AG20443 (cell line): ENCODE results near the gene TSC2.

Experiments used
- DNase-seq: peaks from one replicate; pipeline ENCODE4 v3.0.0; 2012; ENCODE audit warnings: low spot score, mixed read lengths

TSC2 gene

DNA sequence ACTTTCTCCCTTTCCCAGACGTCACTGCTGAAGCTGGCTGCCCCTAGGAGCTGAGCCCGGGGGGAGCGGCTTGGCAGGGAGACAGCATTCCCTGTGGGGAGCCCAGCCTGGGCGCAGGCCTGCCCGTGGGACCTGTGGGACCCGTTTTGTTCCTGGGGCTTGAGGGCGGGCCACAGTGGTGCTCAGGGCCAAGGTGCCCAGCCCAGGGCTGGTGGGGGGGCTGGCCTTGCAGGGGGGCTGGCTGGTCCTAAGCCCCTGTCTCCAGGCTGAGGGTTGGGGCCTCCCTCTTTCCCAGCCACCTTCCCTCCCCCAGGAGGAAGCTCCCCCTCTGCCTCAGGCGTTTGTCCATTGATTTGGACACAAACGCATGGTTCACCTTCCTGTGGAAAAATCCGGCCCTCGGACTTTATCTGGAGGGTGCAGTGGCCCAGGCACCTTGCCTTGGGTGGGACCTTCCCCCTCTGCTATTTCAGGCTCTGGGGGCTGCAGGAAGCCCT is 16.7 kb upstream of the TSC2 start:
- DNase-seq, result no peak

DNA sequence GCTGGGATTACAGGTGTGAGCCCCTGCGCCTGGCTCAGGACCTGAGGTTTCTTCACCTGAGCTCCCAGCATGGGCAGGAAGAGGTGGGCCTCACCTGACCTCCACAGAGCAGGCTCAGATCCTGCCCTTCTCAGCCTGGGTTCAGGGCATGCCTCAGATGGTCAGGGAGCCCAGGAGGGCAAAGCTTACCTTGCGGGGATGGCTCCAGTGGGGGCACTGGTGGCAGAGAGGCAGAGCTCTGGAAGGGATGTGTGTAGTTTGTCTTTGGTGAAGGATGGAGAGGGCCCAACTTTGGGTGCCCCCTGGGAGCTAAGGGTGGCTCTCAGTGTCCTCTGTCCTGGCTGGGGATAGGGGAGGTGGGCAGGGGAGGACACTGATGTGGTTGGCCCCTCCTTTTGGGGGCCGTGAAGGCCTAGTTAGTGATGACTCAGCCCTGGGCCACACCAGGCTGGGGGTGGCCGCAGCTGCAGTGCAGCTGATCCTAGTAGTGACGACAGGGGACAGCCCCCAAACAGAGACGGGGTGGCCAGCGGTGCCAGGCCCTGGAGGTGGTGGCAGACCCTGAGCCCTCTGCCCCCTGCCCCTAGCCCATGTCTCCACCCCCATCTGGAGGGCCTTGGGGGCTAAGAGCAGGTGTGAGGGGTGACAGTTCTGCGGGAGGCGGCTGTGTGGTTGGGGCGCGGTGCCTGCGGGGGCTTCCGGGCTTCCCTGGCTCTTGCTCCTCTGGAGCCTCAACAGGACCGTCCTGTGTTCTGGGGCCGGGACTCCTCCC is 15.3 kb upstream of the TSC2 start:
- DNase-seq, result peak; percentile 58

DNA sequence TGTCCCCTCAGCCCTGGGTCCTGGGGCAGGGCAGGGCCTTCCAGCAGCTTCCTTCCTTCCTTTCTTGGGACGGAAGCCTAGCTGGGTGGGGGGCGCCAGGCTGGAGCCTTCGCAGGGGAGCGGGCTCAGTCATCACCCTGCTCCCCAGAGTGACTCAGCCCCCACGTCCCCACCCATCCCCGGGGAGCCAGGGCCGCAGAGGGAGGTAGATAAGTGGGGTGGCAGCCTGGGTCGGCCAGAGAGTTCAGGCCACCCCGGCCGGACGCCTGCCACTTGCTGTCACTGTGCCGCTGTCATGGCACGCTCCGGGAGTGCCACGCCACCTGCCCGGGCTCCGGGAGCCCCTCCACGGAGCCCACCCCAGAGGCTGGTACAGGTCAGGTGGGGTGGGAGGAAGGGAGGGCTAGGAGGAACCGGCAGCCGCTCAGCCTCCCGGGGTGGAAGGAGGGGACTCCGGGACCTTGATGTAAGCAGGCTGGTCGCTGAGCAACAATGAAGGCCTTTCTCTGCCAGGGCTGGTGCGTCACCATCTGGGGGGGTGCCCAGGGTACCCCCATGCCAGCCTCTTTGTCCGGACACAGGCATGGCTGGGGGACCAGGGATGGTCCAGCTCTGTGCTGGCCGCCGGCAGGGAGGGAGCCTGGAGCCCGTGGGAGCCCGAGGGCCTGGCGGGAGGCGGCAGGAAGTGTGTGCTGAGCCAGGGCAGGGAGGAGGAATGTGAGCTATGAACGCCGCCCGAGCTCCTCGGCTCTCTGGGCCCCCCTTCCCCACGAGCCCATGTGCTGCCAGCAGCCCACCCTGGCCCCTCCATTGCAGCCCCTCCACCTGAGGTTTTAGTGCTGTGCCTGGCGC is 14.5 kb upstream of the TSC2 start:
- peak; percentile 79 for DNase-seq

DNA sequence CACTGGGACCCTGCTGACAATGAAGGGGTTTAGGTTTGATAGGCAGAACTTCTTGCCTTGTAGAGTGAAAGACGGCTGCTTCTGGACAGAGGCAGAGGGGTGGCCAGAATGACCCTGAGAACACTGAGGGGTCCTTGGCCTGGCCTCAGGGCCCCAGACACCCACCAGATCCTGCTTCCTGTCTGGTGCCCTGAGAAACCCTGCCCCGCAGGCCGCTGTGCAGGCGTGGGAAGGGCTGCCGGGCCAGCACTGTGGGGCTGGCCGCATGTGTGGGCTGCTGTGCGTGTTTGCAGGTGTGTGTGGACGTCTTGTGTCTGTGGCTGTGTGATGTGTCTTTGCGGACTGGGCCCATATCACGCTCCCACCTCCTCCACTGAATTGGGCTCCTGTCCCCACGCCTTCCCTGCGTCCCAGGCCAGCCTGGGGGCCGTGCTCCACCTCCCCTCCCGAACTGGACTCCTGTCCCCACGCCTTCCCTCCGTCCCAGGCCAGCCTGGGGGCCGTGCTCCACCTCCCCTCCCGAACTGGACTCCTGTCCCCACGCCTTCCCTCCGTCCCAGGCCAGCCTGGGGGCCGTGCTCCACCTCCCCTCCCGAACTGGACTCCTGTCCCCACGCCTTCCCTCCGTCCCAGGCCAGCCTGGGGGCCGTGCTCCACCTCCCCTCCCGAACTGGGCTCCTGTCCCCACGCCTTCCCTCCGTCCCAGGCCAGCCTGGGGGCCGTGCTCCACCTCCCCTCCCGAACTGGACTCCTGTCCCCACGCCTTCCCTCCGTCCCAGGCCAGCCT is 13.7 kb upstream of the TSC2 start:
- peak; percentile 36 for DNase-seq

DNA sequence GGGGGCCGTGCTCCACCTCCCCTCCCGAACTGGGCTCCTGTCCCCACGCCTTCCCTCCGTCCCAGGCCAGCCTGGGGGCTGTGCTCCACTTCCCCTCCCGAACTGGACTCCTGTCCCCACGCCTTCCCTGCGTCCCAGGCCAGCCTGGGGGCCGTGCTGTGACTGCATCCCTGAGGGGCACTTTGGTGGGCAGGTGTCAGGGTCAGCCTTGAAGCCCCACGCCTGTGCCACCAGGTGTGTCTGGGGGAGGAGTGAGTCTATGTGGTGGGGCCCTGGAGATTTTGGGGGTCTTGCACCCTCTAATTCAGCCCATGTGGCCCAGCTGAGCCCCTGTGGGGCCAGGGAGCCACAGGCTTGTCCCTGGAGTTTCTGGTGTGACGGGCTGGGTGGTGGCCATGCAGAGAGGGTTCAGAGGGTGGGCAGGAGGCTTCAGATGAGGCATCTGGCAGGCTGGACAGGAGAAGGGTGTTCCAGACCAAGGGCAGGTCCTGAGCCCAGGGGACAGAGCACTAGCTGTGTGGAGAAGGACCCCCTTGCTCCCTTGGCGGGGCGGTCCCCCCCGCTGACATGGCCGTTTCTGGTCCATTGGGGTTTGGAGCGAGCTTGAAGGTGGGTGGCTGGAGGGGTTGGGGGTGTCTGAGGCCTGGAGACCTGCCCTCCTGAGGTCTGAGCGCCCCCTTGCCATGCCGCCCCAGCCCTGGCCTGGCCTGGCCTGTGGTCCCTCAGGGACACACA is 12.9 kb upstream of the TSC2 start:
- no peak for DNase-seq

DNA sequence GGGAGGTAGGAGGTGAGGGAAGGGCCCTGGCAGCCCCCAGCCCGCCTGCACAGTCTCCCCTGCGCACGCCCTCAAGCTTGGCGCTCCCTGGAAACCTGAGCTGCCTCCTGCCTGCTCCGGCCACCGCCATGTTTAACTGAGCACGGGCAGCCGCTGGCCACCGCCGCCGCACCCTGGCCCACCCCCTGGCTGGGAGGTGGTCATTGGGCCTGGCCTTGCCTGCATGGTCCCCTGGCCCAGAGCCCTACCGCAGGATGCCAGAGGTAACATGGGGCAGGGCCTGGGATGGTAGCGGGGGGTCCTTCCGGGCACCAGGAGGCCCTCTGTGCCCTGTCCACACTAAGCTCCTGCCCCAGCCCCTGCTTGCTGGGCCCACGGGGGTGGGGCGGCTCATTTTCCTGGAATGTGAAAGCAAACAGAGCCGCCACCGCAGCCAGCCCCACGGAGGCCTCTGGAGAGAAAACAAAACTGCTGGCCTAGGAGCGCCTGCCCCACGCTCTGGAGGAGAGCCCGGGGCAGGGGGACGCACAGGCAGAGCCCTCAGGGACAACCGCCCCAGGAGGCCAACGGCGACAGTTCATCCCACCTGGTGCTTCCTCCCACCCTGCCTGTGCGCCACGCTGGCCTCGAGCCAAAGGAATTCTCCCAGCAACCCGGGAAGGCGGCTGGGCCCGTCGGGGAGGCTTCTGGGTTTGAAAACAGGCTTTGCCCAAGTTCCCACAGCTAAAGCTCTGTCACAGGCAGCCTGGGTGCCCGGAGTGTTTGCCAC is 12.2 kb upstream of the TSC2 start:
- DNase-seq, result peak; percentile 88

DNA sequence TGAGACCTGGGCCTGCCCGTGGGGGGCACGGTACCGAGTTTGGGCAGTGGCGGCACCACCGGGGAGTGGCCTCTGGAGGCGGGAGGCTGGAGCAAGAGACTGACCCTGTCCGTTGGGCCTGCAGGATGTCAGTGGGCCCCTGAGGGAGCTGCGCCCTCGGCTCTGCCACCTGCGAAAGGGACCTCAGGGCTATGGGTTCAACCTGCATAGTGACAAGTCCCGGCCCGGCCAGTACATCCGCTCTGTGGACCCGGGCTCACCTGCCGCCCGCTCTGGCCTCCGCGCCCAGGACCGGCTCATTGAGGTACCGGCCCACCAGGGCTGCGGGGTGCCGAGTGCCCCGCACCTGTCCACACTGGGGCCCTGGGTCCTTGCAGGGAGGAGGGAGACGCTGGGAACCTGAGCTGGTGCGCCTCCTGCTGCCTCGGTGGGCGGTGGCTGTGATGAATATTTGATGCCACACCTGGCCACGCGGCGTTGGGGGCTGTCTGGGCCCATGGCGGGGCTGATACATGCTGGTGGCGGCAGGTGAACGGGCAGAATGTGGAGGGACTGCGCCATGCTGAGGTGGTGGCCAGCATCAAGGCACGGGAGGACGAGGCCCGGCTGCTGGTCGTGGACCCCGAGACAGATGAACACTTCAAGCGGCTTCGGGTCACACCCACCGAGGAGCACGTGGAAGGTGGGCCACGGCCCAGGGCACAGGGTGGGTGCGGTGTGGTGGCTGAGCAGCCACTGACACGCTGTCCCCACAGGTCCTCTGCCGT is 11.4 kb upstream of the TSC2 start:
- no peak for DNase-seq

DNA sequence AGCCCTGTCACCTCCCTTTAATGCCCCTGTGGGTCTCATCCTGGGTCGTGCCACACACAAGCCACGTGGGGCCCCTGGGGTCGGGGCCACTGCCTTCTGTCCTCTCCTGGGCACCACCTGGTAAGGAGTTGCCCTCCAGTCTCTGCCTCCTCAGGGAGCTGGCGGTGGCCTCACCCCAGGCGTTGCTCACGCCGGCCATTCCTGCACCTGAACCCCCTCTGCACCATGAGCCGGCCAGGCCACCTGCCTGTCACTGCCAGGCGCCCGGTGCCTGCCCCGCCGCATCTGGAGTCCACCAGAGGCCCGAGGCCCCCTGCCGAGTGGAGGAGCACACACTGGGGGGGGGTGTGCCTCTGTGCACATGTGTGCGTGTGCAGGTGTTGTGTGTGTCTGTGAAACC is 10.7 kb upstream of the TSC2 start:
- no peak for DNase-seq

DNA sequence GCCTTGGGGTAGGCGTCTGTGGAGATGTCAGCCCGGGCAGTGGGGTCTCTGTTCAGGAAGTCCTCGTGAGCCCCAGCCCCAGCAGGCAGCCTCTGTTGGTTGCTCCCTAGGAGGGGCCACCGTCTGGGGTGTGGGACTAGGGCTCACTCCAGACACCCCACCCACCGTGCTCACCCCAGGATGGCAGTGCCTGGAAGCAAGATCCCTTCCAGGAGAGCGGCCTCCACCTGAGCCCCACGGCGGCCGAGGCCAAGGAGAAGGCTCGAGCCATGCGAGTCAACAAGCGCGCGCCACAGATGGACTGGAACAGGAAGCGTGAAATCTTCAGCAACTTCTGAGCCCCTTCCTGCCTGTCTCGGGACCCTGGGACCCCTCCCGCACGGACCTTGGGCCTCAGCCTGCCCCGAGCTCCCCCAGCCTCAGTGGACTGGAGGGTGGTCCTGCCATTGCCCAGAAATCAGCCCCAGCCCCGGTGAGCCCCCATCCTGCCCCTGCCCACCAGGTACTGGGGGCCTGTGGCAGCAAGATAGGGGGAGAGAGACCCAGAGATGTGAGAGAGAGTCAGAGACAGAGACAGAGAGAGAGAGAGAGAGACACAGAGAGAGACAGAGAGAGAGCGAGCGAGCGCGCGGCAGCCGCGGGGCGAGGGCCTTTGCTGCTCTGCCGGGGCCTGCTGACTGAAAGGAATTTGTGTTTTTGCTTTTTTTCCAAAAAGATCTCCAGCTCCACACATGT is 10.0 kb upstream of the TSC2 start:
- no peak for DNase-seq

DNA sequence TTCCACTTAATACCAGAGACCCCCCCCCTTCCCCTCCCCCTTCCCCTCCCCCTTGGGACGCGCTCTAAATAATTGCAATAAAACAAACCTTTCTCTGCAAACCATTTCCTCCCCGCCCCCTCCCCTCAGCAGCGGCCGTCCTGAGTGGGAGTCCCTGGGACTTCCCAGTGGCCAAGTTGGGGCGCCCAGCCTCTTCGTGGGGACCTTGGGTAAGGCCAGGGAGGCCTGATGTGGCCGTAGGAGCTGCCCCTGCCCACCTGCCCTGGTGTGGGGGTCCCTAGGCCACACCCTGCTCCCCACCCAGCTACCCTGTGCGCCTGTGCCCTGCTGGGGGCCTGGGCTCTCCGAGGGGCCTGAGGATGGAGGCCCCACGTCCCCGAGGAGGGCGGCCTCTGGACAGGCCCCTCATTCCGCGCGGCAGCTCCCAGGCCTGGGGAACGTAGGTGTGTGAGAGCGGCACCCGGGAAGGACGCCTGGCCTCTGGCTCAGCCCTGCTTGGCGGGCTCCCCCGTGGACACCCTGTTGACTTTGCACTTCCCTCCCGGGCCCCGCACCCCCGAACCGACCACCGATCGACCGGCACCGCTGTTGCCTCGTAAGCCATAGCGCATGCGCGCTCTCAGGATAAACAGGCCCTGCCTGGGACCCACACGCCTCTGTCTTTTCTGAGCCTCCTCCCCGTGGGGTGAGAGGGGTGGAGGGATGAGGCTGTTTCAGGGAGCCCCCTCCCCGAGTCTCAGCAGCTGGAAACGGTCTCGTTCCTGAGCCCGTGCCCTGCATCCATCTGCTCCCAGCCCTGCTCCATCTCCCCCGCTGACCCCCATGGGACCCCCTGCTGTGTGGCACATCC is 9.2 kb upstream of the TSC2 start:
- DNase-seq, result no peak

DNA sequence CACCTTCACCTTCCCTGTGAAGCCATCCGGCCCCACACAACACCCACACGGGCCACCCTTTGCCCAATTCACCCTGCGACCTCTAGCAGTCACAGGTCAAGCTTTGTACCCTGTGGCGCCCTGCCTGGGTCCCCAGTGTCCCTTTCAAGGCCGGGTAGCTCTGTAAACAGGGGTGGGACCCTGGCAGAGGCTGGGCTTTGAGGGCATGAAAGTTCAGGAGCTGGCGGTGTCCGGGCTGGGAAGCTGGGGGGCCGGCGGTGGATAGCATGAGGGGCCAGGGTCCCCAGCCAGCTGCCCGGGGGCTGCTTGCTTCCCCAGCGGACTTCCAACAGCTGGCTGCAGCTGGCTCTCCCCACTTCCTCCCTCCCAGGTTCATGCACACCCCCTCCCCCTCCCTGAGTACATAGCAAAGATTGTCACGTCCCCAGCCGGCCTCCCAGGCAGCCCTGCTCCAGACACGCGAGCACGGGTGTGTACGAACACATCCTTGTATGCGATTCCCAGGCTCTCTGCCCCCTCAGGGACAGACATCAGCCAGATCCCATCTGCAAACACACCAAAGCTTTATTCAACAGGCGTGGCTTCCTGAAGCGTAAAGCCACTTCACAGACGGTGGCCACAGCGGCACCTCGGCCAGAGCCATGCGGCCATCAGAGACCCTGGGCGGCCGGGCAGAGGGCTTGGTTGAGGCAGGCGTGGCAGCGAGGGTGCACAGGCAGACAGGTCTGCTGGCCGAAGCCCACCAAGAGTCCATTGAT is 8.3 kb upstream of the TSC2 start:
- DNase-seq, result peak; percentile 87

DNA sequence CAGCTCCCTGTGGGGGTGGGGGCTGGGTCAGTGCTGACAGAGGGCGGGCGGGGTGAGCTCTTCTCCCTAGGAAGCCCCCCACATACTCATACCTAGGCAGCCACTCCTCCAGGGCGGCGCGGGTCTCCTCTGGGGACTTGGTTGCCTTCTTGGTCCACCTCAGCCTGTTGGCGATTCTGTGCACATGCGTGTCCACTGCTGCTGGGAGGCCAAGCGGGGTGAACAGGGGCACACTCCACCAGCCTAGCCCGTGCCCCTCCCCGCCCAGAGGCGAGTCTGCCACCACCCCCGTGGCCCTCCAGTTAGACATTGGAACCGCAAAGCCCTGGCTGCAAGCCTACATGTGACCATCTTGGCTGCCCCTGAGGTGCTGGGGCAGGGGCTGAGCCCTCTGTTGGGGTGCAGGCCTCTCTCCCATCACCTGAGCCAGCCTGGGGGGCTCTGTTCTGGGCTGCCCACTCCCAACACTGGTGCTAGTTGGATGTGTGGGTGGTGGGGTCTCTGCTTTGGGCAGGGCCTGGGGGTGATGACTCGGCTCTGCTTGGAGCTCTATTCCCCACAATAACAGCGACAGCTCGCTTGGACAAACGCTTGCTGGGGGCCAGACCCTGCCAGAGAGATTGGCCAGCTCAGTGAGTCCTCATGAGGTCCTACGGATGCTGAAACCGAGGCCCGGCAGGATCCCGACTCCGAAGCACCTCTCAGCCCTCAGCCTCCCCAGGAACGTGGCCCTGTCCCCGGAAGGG is 7.6 kb upstream of the TSC2 start:
- no peak for DNase-seq

DNA sequence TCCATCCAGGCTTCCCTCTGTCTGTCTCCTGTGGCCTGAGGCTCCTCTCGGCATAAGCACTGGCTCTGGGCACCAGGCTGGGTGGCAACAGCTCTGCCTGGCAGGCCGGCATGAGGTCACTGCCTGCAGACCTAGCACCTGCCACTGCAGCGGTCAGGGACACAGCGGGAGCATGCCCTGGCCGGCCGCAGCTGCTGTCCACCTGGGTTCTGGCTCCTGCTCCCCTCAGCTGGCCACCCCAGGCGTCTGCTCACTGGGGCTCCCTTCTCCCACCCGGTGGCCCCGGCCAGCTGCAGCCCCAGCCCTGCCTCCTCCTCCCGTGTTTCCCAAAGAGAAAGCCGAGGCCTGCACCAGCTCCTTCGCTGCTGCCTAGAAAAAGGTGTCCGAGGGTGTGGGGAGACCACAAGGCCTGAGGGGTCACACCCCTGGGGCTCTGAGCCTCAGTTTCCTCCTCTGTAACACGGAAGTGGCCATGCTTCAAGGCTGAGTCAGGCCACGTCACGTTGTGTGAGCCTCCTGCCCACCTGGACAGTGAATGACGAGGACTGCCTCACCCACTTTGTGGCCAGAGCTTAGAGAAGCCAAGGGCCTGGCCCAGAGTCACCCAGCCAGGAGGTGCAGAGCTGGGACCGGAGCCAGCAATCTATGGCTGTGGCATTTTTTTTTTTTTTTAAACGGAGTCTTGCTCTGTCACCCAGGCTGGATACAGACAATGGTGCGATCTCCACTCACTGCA is 6.8 kb upstream of the TSC2 start:
- DNase-seq, result no peak

DNA sequence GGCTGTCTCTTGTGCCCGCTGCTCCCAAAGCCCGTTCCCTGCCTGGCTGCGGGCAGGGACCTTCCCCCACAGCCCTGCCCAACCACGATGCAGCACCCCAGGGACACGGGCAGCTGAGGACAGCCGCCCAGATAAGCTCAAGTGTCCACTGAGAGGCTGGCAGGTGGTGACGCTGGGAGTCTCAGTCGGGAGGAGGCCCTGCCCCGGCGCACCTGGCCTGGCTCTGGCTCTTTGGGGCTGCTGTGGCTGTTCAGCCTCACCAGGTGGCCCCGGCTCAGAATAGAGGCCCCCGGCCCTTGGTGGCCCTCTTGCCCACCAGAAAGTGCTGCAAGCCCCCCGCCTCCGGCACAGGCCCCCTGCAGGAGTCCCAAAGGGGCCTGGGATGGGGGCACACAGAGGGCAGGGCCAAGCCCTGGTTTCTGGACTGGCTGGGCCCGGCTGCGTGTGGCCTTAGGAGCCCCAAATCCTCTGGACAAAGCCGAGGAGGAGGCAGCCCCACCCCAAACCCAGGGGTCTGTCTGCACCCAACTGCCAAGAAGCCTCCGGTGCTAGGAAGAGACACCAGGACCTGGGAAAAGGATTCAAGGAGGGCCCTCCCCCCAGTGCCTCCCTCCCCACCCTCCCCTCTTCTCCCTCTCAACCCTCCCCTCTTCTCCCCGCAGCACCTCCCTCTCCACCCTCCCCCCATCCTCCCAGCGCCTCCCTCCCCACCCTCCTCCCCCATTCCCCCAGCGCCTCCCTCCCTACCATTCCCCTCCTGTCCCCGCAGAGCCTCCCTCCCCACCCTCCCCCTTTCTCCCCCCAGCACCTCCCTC is 5.4 kb upstream of the TSC2 start:
- no peak for DNase-seq

DNA sequence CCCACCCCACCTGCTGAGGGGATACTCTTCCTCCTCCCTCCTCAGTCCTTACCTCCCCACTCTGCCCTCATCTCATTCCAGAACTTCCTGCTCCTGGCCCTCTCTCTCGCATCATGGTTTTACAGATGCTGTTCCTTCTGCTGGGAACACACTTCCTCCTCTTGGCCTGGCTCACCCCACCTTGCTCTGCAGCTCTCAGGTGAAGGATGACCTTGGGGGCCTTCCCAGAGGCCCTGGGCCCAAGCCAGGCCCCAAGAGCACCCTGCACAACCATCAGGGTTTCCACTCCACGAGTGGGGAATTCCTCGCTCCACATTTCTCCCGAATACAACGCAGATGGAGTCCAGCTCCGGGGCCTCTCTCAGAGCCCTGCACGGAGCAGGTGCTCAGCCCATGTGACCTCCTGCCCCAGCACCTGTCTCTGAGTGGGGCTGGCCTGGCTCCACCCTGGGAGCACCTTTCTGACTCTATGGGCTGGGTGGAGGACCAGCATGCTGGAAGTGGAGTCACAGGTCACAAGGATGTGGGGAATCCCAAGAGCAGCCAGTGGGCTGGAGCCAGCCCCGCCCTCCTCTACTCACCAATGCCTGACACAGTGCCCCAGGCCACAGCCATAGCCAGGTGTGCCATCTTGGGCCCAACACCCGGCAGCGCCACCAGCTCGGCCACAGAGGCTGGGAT is 4.7 kb upstream of the TSC2 start:
- no peak for DNase-seq
